Glomerular visceral epithelial cell (primary cell): ENCODE data around the gene TRIM2.

Experiments
- DNase-seq: peaks from one replicate; pipeline ENCODE4 v3.0.0-alpha.2; 2016; ENCODE audit errors: extremely low spot score

The TRIM2 gene

GRCh38 chr4:153222707-153223426, 18.6 kb downstream of the TRIM2 start:
- peak; percentile 49 for DNase-seq

GRCh38 chr4:153223427-153223801, 19.2 kb downstream of the TRIM2 start:
- DNase-seq = no peak

- peak; percentile 66 for DNase-seq
Observed at GRCh38 chr4:153223930-153224329, 19.7 kb downstream of the TRIM2 start.

GRCh38 chr4:153224474-153224873, 20.2 kb downstream of the TRIM2 start:
- no peak for DNase-seq

GRCh38 chr4:153227469-153228075, 23.3 kb downstream of the TRIM2 start:
- DNase-seq = no peak

- no peak for DNase-seq
Observed at GRCh38 chr4:153228512-153229140, 24.4 kb downstream of the TRIM2 start.

- no peak for DNase-seq
Observed at GRCh38 chr4:153229545-153229944, 25.3 kb downstream of the TRIM2 start.

- no peak for DNase-seq
Observed at GRCh38 chr4:153232768-153233167, 28.5 kb downstream of the TRIM2 start.

GRCh38 chr4:153233761-153234371, 29.6 kb downstream of the TRIM2 start:
- peak; percentile 79 for DNase-seq

GRCh38 chr4:153234885-153235284, 30.6 kb downstream of the TRIM2 start:
- DNase-seq = no peak

- no peak for DNase-seq
Observed at GRCh38 chr4:153238135-153238919, 34.1 kb downstream of the TRIM2 start.

GRCh38 chr4:153239409-153239808, 35.2 kb downstream of the TRIM2 start:
- DNase-seq = no peak

GRCh38 chr4:153241295-153241694, 37.1 kb downstream of the TRIM2 start:
- no peak for DNase-seq

- DNase-seq = no peak
Observed at GRCh38 chr4:153241970-153242838, 38.0 kb downstream of the TRIM2 start.

GRCh38 chr4:153242839-153243324, 38.6 kb downstream of the TRIM2 start:
- no peak for DNase-seq

- DNase-seq = no peak
Observed at GRCh38 chr4:153243468-153243867, 39.2 kb downstream of the TRIM2 start.

- no peak for DNase-seq
Observed at GRCh38 chr4:153244969-153245368, 40.7 kb downstream of the TRIM2 start.

- DNase-seq = no peak
Observed at GRCh38 chr4:153245775-153246174, 41.5 kb downstream of the TRIM2 start.

GRCh38 chr4:153246446-153247115, 42.3 kb downstream of the TRIM2 start:
- DNase-seq = no peak

GRCh38 chr4:153247116-153247490, 42.9 kb downstream of the TRIM2 start:
- no peak for DNase-seq
